GM11168 (cell line): ENCODE data around the gene NLGN4X.

Source experiments
- in situ Hi-C: fragments of 300-500 bp; cut with MboI; formaldehyde crosslinking; loops from one replicate; pipeline ENCODE4 v1.12.0; 2022; ENCODE audit warnings: low sequenced_read_pairs; ENCODE audit not compliant: unreplicated experiment

Gene NLGN4X

GRCh38 chrX:6228720-6229119 lies at the start of gene NLGN4X:
Gene NLGN4X, minus strand, starts transcription at chrX:6228867. Its CDS starts 77,401 bp downstream, at chrX:6151466.
- in situ Hi-C loops, result no loop called here

- in situ Hi-C loops, result no loop called here
These were observed 37.4 kb upstream of the NLGN4X start for GRCh38 chrX:6266041-6266440.

- in situ Hi-C loops, result no loop called here
These were observed 34.3 kb upstream of the NLGN4X start for GRCh38 chrX:6262959-6263358.

- in situ Hi-C loops, result no loop called here
These were observed 28.4 kb upstream of the NLGN4X start for GRCh38 chrX:6257025-6257424.

- in situ Hi-C loops, result no loop called here
These were observed 16.0 kb upstream of the NLGN4X start for GRCh38 chrX:6244666-6245065.

- in situ Hi-C loops, result no loop called here
These were observed 9.9 kb upstream of the NLGN4X start for GRCh38 chrX:6238576-6238975.

- in situ Hi-C loops, result no loop called here
These were observed 732 bp downstream of the NLGN4X start for GRCh38 chrX:6227935-6228334.

- in situ Hi-C loops, result no loop called here
These were observed 1.2 kb downstream of the NLGN4X start for GRCh38 chrX:6227453-6227835.

GRCh38 chrX:6226596-6227452 lies 1.8 kb downstream of the NLGN4X start:
- in situ Hi-C loops, result no loop called here

GRCh38 chrX:6225911-6226595 lies 2.6 kb downstream of the NLGN4X start:
- in situ Hi-C loops, result no loop called here

GRCh38 chrX:6225288-6225910 lies 3.3 kb downstream of the NLGN4X start:
- in situ Hi-C loops, result no loop called here

GRCh38 chrX:6223516-6223915 lies 5.2 kb downstream of the NLGN4X start:
- in situ Hi-C loops, result no loop called here

GRCh38 chrX:6210230-6210629 lies 18.4 kb downstream of the NLGN4X start:
- in situ Hi-C loops, result no loop called here

- in situ Hi-C loops, result no loop called here
These were observed 25.0 kb downstream of the NLGN4X start for GRCh38 chrX:6203462-6204215.

- in situ Hi-C loops, result no loop called here
These were observed 29.2 kb downstream of the NLGN4X start for GRCh38 chrX:6199486-6199885.

GRCh38 chrX:6187256-6187655 lies 41.4 kb downstream of the NLGN4X start:
- in situ Hi-C loops, result no loop called here

- in situ Hi-C loops, result no loop called here
These were observed 43.7 kb downstream of the NLGN4X start for GRCh38 chrX:6184900-6185515.

GRCh38 chrX:6175914-6176313 lies 52.8 kb downstream of the NLGN4X start:
- in situ Hi-C loops, result no loop called here

GRCh38 chrX:6170424-6170823 lies 58.2 kb downstream of the NLGN4X start:
- in situ Hi-C loops, result no loop called here

- in situ Hi-C loops, result no loop called here
These were observed 59.3 kb downstream of the NLGN4X start for GRCh38 chrX:6169407-6169806.
